G401.6 (cell line): ENCODE results near the gene TCN1.
"Not testable (repeated sequence)": the region's sequence is repeated elsewhere in the genome, so short reads cannot be mapped to it uniquely, and the experiment has no call there.

Experiments
- FAIRE-seq: peaks from 2 replicates; lab custom pipeline; 2012; peaks lifted over from hg19 to GRCh38; lab: Jason Lieb, UNC

TCN1 gene, protein sequence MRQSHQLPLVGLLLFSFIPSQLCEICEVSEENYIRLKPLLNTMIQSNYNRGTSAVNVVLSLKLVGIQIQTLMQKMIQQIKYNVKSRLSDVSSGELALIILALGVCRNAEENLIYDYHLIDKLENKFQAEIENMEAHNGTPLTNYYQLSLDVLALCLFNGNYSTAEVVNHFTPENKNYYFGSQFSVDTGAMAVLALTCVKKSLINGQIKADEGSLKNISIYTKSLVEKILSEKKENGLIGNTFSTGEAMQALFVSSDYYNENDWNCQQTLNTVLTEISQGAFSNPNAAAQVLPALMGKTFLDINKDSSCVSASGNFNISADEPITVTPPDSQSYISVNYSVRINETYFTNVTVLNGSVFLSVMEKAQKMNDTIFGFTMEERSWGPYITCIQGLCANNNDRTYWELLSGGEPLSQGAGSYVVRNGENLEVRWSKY

DNA sequence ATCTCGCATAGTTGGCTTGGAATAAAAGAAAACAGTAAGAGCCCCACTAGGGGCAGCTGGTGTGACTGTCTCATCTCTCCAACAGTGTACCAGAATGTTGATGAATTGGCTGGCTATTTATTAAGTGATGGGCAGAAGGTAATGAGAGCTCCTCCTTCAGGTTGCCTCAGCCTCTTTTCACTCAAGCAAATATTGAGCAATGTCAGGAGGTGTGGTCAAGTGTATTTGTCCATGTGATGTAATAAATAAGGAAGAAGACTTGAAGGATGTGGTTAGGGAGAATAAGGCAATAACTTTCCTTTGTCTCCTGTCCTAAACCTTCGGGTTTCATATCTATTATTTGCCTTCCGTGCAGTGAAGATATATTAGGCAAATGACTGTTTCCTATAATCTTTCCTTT, at the start of gene TCN1:
TSS of gene TCN1 (minus strand) at position 91 of the 400 bp plus-strand sequence. CDS start at position 74, 17 bp downstream.
- no peak for FAIRE-seq

DNA sequence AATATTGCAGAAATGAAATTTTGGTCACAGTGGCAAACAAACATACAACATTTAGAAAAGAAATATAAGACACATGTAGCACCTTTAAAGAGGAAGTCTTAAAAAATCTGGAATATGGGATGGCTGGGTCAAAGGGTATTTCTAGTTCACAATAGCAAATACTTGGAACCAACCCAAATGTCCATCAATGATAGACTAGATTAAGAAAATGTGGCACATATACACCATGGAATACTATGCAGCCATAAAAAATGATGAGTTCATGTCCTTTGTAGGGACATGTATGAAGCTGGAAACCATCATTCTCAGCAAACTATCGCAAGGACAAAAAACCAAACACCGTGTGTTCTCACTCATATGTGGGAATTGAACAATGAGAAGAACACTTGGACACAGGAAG, 37.3 kb upstream of the TCN1 start:
- not testable (repeated sequence) for FAIRE-seq

DNA sequence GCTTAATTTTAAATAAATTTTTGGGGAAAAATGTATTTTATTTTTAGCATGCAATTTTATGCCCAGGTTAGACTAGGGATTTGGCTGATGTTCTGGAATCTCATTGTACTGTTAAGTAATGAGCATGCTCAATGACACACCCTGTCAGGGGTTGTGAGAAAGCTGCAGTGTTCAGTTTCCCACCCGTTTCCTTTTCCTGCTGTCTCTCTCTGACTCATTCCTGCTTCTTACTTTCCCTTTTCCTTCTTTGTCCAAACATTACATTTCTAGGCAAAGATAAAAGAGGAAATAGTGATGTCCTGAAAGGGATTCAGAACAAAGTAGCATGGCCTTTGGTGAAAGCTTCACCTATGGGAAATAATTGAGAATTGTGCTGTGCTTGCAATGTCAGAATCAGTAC, 35.0 kb upstream of the TCN1 start:
- no peak for FAIRE-seq

DNA sequence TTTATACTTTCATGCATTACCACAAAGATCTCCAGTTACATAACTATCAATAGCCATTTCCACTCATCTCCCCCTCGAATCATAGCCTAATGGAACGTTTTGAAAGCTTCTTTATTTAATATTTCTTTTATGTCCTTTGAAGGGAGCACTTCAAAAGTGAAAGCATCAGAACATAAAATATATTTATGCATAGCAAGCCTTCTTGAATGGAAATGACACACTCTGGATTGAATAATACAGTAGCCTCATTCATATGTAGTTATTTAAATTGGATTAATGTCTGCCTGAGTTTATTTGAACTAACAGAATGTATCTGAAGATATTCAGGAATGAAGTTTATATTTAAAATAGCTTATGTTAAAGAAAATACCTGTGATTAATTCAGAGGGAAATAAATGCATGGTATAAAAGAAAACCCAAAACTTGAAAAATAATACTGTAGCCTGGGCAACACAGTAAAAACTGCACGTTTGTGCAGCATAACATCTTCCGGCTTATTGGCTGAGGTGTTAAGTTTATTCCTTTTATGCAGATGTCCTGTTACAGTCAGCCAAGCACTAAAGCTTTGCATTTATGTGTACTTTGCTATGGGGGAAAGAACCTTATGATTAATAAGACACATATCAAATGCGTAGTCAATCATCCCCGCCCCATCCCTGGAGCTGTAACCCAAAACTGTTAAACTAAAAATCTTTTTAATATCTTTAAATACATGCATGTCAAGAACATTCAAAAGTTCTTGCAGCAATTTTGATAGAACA, 34.3 kb upstream of the TCN1 start:
- no peak for FAIRE-seq

DNA sequence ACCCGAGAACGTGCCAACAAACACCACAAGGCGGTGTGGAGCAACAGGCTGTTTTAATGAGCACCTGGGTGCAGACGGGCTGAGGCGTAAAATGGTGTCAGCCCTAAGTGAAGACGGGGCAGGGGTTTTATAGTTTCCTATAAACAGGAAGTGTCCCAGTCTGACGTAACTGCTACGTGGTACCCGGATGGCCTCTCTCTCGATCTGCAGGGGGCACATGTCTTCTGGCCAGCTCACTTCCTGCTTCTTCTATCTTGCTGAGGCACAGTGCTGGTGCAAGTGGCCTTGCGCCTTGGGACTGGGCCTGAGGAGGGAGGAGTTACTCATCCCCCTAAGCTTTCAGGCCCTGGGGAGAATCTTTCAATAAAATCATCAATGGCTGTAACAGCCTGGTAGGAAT, 33.2 kb upstream of the TCN1 start:
- FAIRE-seq, result no peak

DNA sequence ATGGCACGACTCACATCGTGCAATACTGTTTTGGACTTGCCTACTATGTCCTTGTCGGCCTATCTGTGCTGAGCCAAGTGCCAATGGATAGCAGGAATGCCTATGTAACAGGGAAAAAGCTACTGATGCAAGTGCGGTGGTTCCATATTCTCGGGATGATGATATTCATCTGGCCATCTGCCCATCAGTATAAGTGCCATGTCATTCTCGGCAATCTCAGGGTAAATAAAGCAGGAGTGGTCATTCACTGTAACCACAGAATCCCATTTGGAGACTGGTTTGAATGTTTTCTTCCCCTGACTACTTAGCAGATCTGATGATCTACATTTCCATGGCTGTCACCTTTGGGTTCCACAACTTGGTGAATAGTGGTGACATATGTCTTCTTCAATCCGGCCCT, 32.4 kb upstream of the TCN1 start:
- no peak for FAIRE-seq

DNA sequence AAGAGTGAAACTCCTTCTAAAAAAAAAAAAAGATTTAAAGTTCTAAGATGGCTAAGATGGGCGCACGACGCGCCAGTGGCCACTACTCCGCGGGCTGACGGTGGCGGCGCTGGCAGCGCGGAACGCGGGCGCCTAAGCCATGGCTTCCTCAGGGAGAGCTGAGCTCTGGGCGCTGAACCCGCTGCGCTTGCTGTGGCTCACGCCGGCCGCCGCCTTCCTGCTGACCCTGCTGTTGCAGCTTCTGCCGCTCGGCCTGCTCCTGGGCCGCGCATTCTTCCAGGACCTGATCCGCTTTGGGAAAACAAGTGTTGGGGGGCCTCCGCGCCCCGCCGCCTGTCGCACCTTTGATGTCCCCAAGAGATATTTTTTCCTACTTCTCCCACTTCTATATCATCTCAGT, 31.8 kb upstream of the TCN1 start:
- FAIRE-seq, result no peak

DNA sequence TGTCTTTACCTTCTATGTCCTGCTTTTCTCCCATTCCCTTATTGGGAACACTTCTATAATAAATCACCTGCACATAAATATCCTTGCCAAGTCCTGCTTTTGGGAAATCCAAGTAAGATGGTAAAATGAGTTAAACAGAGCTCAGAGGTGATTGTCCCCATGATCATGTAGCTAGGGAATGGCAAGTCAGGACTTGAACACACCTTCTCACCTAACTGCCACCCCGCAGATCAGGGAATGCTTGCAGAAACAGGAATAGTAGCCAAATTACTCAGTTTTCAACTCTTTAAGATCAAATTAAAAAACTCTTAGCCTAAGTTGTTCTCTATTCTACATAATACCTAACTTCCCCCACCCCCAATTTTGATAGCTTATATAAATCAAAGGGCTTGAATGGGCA, 28.3 kb upstream of the TCN1 start:
- no peak for FAIRE-seq

DNA sequence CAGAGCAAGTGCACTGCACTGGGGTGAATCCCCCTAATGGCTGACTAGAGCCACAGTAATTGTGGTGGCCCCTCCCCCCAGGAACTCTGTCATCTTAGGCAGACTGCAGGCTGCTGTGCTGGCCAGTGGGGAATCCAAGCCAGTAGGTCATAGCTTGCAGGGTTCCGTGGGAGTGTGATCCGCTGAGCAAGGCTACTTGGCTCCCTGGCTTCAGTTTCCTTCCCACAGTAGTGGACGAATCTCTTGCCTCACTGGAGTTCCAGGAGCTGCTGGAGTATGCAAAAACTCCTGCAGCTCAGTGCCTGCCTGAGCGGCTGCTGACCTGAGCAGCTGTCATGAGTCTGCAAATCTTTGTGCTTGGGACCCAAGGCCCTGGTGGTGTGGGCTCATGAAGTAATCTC, 25.5 kb upstream of the TCN1 start:
- FAIRE-seq, result no peak

DNA sequence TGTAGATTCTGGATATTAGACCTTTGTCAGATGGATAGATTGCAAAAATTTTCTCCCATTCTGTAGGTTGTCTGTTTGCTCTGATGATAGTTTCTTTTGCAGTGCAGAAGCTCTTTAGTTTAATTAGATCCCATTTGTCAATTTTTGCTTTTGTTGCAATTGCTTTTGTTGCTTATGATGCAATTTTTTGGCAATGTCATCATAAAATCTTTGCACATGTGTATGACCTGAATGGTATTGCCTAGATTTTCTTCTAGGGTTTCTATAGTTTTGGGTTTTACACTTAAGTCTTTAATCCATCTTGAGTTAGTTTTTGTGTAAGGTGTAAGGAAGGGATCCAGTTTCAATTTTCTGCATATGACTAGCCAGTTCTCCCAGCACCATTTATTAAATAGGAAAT, 20.9 kb upstream of the TCN1 start:
- not testable (repeated sequence) for FAIRE-seq

DNA sequence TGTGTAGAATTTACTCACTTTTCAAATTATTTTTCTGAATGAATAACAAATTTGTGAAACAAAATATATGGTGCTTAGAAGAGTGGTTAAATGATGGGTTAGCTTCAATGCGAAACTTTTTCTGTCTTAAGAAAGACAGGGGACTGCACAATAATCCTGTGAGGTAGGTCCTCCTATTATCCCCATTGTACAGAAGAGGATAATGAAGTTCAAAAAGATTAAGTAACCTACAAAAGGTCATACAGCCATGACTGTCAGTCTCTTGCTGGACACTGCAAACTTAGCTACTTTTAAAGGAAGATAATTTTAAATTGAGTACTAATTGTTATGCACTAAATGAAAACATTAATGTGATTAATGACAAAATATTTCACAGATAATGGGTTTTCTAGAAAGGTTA, 17.3 kb upstream of the TCN1 start:
- no peak for FAIRE-seq

DNA sequence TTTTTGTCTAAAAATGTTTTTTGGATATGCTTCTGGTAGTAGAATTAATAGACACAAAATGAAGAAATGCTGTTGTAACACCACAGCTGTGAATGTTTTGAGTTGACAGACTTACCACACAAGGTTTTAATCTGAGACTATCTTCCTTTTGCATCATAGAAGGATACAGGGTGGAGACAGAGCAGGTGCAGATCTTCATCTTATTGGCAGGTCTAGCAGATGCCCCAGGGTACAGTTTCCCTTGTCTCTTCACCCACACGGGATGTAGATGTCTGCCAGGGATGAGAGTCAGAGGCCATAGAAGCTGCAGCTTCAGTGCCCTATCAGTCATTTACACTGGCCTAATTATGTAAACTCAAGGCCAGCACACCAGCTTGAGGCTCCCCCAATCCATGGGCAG, 13.3 kb upstream of the TCN1 start:
- no peak for FAIRE-seq

DNA sequence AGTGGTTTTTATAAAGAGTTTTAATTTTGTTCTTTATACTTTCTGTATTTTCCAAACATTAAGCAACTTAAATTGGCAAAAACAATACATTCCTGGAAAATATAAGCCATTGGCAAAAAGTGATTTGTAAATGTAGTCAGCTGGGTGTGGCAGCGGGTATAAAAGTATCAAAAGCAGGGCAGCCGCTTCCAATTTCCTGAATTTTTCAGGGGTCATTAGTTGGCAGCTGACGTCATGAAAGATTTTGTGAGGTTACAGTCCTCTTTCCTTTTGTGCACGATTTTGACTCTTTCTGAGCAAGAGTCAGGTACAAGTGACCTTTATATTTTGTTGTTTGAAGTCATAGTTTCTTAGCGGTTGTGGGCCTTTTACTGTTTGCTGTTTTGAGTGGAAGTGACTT, 12.3 kb upstream of the TCN1 start, which contains the start of gene OOSP3:
TSS of gene OOSP3 (plus strand) at position 208 of the 400 bp plus-strand sequence. CDS start at position 235, 27 bp downstream.
- no peak for FAIRE-seq

DNA sequence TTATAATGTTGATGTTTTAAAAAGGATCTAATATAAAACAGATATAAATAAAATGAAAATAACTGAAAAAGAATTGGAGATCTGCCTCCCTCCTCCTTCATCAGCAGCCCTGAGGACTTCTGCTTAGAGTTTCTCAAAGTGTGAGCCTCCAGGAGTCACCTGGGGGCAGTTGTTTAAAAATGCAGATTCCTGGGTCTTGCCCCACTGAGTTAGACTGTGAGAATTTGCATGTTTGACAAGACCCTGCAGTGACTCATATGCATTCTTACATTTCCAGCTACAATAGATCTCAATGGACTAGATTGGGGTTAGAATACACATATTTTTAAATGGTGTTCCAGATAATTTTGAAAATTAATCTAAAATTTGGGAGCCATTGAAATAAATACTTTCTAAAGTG, 11.5 kb upstream of the TCN1 start:
- FAIRE-seq, result no peak

DNA sequence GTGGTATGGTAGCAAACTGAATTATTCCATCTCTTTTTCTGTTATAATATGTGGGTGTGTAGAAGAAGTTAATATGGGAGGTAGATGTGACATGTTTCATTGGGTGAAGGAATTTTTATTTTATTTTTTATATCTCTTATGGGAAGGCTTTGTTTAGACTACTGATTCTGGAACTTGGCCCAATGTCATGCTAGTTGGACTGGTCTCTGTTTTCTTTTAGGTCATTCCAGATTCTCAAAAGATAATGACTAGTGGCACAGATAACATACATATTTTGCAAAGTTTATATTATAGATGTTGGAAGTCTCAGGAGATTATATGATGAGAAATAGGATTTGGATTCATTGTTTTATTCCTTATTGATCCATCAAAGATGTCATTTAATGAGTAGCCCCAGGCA, 11.0 kb upstream of the TCN1 start:
- no peak for FAIRE-seq

DNA sequence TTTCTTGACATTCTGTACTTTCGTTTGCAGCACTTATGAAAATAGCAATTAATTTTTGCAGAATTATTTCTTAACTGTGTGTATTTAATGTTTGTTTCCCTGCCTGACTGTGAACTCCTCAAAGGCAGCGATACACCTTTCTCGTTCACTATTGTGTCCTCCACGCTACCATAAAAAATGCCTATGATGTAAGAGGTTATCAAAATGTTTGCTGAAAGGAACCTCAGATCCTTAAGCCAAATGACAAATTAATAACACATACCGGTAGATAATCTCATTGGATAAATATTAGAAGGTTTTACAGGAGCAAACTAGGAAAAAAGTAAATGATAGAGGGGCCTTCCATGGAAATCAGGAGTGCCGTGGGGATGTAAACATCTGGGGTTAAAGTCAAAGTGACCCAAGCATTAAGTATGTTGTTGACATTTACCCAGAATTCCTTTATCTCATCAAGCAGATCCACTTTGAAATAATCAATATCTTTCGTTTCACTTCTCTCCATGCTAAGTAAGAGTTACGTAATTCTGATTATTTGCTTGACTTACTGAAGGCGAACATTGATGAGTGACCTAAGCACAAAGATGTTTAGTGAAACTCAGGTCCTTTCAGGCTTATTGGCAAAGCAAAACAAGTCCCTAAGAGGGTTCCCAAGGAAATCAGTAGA, 9.7 kb upstream of the TCN1 start:
- FAIRE-seq, result no peak

DNA sequence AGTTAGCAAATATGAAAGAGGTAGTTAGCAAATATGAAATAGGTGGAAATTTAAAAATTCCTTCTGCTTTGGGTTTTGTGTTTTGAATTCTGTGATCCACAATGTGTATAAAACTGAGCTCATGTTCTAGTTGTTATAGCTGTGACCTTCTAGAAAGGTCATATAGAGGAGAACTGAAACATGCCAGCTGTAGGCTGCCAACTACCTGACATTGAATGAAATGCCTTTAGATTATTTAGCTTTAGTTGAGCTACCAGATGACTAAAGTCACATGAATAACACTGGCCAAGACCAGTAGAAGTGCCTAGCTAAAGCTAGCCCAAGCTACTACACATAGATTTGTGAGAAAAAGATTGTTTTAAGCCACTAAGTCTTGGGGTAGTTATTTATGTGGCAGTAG, 5.8 kb upstream of the TCN1 start:
- FAIRE-seq, result no peak

DNA sequence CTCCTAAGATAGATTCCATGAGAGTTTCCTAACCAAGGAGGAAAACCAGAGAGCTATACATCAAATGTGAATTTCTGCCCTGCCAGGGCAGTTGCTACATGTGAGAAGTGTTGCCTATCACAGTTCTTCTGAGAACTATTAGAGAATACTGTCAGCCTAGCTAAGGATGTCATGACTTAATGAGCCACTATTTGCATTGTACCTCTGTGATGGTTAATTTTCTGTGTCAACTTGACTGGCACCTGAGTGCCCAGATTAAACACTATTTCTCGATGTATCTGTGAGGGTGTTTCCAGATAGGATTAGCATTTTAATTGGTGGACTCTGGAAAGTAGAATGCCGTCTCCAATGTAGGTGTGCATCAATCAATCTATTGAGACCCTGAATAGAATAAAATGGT, 1.7 kb upstream of the TCN1 start:
- FAIRE-seq, result no peak

DNA sequence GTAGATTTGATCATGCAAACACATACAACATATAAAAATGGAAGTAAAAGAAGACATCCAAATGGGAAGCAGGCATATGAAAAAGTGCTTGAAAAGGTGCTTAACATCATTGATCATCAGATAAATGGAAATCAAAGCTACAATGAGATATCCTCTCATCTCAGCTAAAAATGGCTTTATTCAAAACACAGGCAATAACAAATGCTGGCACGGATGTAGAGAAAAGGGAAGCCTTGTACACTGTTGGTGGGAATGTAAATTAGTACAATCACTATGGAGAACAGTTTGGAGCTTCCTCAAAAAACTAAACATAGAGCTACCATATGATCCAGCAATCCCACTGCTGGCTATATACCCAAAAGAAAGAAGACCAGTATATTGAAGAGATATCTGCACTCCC, 549 bp upstream of the TCN1 start:
- FAIRE-seq, result no peak

DNA sequence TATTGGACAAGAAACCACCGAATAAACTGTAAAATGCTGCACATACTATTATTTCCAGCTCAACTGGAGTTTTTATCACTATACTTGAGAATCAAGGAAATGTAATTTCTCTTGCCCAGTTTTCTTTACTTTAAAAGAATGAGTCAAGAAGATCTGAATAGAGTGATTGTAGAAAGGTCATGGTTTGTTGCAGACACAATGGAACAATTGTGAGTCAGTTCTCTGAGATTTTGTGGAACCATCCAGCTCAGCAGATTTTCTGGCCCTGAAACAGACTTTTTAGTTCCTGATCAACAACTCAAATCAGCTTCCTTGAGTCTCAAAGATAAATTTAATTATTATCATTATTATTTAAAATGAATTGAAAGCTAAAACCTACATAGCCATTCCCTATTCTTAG, 1.3 kb downstream of the TCN1 start:
- no peak for FAIRE-seq

DNA sequence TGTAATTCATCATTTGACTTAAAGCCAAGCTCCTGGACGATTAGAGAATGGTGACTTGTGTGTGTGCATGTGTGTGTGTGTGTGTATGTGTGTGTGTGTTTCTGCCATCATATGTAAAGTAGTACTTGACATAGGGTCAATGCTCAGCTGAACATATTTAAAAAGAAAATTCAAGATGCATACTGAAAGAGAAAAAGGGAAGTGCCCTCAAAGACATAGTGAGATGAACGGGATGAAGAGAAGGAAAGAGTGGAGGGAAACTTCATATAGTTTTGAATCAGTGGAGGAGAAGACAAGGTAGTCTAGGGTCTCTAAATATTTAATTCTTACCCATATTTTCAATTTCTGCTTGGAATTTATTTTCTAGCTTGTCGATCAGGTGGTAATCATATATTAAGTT, 4.0 kb downstream of the TCN1 start:
- no peak for FAIRE-seq

DNA sequence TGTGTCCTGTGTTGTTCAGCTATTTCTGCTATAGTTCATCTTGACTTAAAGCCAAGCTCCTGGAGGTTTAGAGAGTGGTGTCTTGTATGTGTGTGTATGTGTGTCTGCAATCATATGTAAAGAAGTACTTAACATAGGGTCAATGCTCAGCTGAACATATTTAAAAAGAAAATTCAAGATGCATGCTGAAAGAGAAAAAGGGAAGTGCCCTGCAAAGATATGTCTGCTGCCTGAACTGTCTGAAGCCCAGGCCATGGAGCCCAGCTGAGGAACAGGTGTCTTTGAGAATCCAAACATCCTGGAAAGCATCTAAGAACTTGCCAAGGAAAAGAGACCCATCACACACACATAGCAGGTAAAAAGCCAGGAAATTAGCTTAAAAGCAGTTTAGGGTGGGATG, 6.6 kb downstream of the TCN1 start:
- FAIRE-seq, result no peak
